Measurements from ENCODE around the gene ATG14. TPM values are rescaled to one million over a fixed set of nuclear protein-coding genes. Genes with fewer than 3 reads are reported as not detected.

ATG14 gene
- total and polyA plus RNA-seq, 2 donors (not counting 1 experiment from before 2014, with no cell fraction given): 7.2 to 15.5 TPM

DNA sequence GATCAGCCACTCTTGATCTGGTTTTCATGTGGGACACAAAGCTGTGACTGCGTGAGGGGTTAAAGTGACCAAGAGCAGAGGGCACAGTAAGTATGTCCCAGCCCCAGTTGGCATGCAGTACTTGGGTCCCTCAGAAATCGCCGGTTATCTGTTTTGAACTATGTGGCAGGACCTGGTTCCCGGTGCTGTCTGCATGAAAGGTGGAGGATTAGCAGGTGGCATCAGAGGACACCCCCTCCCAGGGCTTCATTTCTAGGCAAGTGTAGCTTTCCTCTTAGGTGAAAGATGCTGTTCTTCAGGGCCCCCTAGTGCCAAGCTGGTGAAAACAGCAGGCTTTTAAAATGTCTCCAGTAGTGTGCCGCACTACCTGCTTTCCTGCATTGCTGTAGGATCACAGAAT lies 57.1 kb downstream of the ATG14 start:
- Histone ChIP-seq H3K79me2 (ENCODE audit: control insufficient read depth, insufficient read depth, low read length) (no peaks in the 10 kb centered on the region), H4K20me1 (ENCODE audit: control insufficient read depth, insufficient read depth, low read length, poor library complexity, severe bottlenecking) (no peaks in the 10 kb centered on the region), H3K4me2 (replicated peaks; ENCODE audit: low read depth, low read length, poor library complexity, severe bottlenecking) (no peak overlapping the region), H3K9ac (ENCODE audit: low read length) (no peak overlapping the region), H3K27ac (ENCODE audit: low read length in 2 of 2) (no peak overlapping the region), H3K9me3 (ENCODE audit: control extremely low read depth in 1 of 3, control insufficient read depth in 2 of 3, insufficient read depth in 1 of 3, low read length in 2 of 3) (no peaks in the 10 kb centered on the region), H3K27me3 (replicated peaks in 1 of 4; ENCODE audit: control extremely low read depth in 1 of 4, control insufficient read depth in 3 of 4, insufficient read depth in 4 of 4, low read length in 3 of 4) (no peaks in the 10 kb centered on the region), H3K36me3 (replicated peaks in 1 of 2; ENCODE audit: control extremely low read depth in 1 of 2, control insufficient read depth in 1 of 2, extremely low read depth in 1 of 2, insufficient read depth in 2 of 2, low read length in 1 of 2) (peaks cover 0 to 40% of the 10 kb centered on the region in 2 experiments), H3K4me1 (ENCODE audit: control insufficient read depth in 2 of 2, insufficient read depth in 2 of 2, low read length in 2 of 2) (peaks cover 0 to 3% of the 10 kb centered on the region in 2 donors), H3K4me3 (ENCODE audit: control extremely low read depth in 1 of 5, extremely low read depth in 1 of 5, insufficient read depth in 1 of 5, low read depth in 2 of 5, low read length in 4 of 5) (no peak overlapping the region), H2AFZ (ENCODE audit: insufficient read depth, low read depth, low read length, poor library complexity, severe bottlenecking) (no peak overlapping the region)
- POLR2A ChIA-PET: no interaction called here
- no peak overlapping the region for H3K4me3 Mint-ChIP-seq
- H3K27me3 Mint-ChIP-seq: no peaks in the 10 kb centered on the region
- CTCF ChIA-PET: interaction anchor here (0.7 to 3.7 kb wide), 20 partner anchors 8 to 304 kb away, joined by 3 to 51 read pairs (median 4); partner anchors contain the start of gene FBXO34
- no peak overlapping the region for H3K27ac Mint-ChIP-seq
- no peak for TF ChIP-seq EZH2 (IDR thresholded peaks at IDR 0.05; ENCODE audit: borderline replicate concordance, insufficient read depth, low read depth, low read length, poor library complexity, severe bottlenecking)
- TF ChIP-seq, protein P1, sequence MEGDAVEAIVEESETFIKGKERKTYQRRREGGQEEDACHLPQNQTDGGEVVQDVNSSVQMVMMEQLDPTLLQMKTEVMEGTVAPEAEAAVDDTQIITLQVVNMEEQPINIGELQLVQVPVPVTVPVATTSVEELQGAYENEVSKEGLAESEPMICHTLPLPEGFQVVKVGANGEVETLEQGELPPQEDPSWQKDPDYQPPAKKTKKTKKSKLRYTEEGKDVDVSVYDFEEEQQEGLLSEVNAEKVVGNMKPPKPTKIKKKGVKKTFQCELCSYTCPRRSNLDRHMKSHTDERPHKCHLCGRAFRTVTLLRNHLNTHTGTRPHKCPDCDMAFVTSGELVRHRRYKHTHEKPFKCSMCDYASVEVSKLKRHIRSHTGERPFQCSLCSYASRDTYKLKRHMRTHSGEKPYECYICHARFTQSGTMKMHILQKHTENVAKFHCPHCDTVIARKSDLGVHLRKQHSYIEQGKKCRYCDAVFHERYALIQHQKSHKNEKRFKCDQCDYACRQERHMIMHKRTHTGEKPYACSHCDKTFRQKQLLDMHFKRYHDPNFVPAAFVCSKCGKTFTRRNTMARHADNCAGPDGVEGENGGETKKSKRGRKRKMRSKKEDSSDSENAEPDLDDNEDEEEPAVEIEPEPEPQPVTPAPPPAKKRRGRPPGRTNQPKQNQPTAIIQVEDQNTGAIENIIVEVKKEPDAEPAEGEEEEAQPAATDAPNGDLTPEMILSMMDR (IDR thresholded peaks at IDR 0.05): peak; percentile 71
- DNase-seq (peak; percentile 64), ATAC-seq (ENCODE audit: low read depth) (peak; percentile 82)
- no peaks in the 10 kb centered on the region for H3K9me3 Mint-ChIP-seq (ENCODE audit: insufficient read depth)
- intact Hi-C loops (cut with micrococcal nuclease): loop anchor here (1.0 kb wide), 4 partner anchors 83 to 265 kb away; partner anchors contain the start of gene FBXO34
- peaks cover 9% of the 10 kb centered on the region for H3K4me1 Mint-ChIP-seq
- 67% methylated on average over 4 of the region's 5 CpGs for WGBS (ENCODE audit: insufficient coverage)

DNA sequence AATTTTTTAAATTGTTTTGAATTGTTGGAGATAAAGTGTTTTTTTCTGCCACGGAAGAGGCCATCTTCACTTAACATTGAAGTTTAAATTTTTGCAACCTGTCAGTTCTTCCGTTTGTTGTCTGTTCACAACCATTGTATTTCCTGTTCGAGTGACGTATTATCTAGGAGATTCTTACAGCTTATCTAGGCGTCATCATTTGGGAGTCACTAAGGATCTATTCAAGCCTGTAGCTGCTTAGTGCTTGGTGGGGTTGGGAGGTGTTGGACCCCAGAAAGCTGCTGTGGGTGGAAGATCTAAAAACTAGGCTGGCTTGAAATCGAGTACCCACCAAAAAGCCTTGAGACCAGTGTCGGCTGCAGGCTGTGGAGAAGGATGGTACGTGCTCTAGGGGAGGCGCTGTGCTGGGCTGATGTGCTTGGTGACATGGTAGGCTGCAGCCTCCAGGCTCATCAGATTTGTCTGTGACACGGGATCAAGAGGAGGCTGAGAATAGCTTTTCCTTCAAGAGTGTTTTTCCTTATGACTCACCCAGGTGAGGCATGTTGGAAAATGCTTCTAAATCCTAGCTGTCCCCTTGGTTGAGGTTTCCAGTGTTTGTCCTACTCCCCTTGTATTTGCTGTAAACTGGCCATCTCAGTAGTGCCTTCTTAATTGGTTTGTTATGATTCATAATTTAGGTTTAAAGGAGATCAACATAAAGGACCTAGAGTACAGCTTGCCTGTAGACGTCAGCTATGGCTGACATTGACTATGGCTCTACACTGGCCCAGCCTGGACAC lies 57.8 kb downstream of the ATG14 start:
- TF ChIP-seq, protein P1 (IDR thresholded peaks at IDR 0.05): no peak
- no peaks in the 10 kb centered on the region for H4K20me1 ChIP-seq (ENCODE audit: control insufficient read depth, insufficient read depth, low read length, poor library complexity, severe bottlenecking)
- H3K79me2 ChIP-seq (ENCODE audit: control insufficient read depth, insufficient read depth, low read length): no peaks in the 10 kb centered on the region
- H3K9me3 ChIP-seq (ENCODE audit: control extremely low read depth in 1 of 3, control insufficient read depth in 2 of 3, insufficient read depth in 1 of 3, low read length in 2 of 3): no peaks in the 10 kb centered on the region
- no peak overlapping the region for H2AFZ ChIP-seq (ENCODE audit: insufficient read depth, low read depth, low read length, poor library complexity, severe bottlenecking)
- H3K9ac ChIP-seq (ENCODE audit: low read length): no peak overlapping the region
- Mint-ChIP-seq H3K27ac (no peak overlapping the region), H3K27me3 (no peaks in the 10 kb centered on the region), H3K4me3 (no peak overlapping the region), H3K4me1 (peaks cover 15% of the 10 kb centered on the region), H3K9me3 (ENCODE audit: insufficient read depth) (no peaks in the 10 kb centered on the region)
- intact Hi-C loops (cut with micrococcal nuclease): loop anchor here (1.0 kb wide), 4 partner anchors 83 to 265 kb away; partner anchors contain the start of gene FBXO34
- DNase-seq (no peak), ATAC-seq (ENCODE audit: low read depth) (no peak)
- CTCF ChIA-PET: interaction anchor here (0.7 to 3.7 kb wide), 20 partner anchors 8 to 303 kb away, joined by 3 to 51 read pairs (median 4); partner anchors contain the start of gene FBXO34
- WGBS (ENCODE audit: insufficient coverage): 99% methylated on average over 8 of the region's 11 CpGs
- no peaks in the 10 kb centered on the region for H3K27me3 ChIP-seq (replicated peaks in 1 of 4; ENCODE audit: control extremely low read depth in 1 of 4, control insufficient read depth in 3 of 4, insufficient read depth in 4 of 4, low read length in 3 of 4)
- peak overlapping the region in 1 of 2 donors; percentile 5 for H3K27ac ChIP-seq (ENCODE audit: low read length in 2 of 2)
- H3K36me3 ChIP-seq (replicated peaks in 1 of 2; ENCODE audit: control extremely low read depth in 1 of 2, control insufficient read depth in 1 of 2, extremely low read depth in 1 of 2, insufficient read depth in 2 of 2, low read length in 1 of 2): peaks cover 0 to 40% of the 10 kb centered on the region in 2 experiments
- POLR2A ChIA-PET: no interaction called here
- no peak overlapping the region for H3K4me2 ChIP-seq (replicated peaks; ENCODE audit: low read depth, low read length, poor library complexity, severe bottlenecking)
- H3K4me3 ChIP-seq (ENCODE audit: control extremely low read depth in 1 of 5, extremely low read depth in 1 of 5, insufficient read depth in 1 of 5, low read depth in 2 of 5, low read length in 4 of 5): no peak overlapping the region
- peaks cover 5 to 8% of the 10 kb centered on the region in 2 donors for H3K4me1 ChIP-seq (ENCODE audit: control insufficient read depth in 2 of 2, insufficient read depth in 2 of 2, low read length in 2 of 2)
